ENCODE measurements around the gene GALNTL6. TPM values are rescaled to one million over a fixed set of nuclear protein-coding genes. Genes with fewer than 3 reads are reported as not detected.

Gene GALNTL6
- total RNA-seq, 1 experiment from 2014 or later = not detected

- Histone ChIP-seq H3K14ac (ENCODE audit: insufficient read depth, low read length) (no peak overlapping the region), H2AFZ (ENCODE audit: low read length) (no peak overlapping the region), H3K9me3 (ENCODE audit: control insufficient read depth, low read depth, low read length) (no peaks in the 10 kb centered on the region), H3K23ac (ENCODE audit: insufficient read length, low read depth, low read length) (no peak overlapping the region), H3K18ac (ENCODE audit: insufficient read length, low read depth, low read length) (no peak overlapping the region), H2BK12ac (ENCODE audit: insufficient read length, low read depth, low read length) (no peak overlapping the region), H3K79me1 (ENCODE audit: insufficient read depth, low read depth, low read length, poor library complexity, severe bottlenecking) (no peaks in the 10 kb centered on the region), H2BK5ac (ENCODE audit: insufficient read length, low read length) (no peak overlapping the region), H4K8ac (replicated peaks; ENCODE audit: insufficient read length, low read depth, low read length) (no peak overlapping the region), H4K20me1 (ENCODE audit: control insufficient read depth, insufficient read depth, insufficient read length) (no peaks in the 10 kb centered on the region), H3K23me2 (ENCODE audit: insufficient read length, low read depth, low read length, poor library complexity, severe bottlenecking) (no peaks in the 10 kb centered on the region), H3K79me2 (ENCODE audit: insufficient read depth, low read length) (no peaks in the 10 kb centered on the region), H3K4me1 (ENCODE audit: insufficient read depth, low read length) (no peaks in the 10 kb centered on the region), H2BK120ac (ENCODE audit: low read depth, low read length, poor library complexity, severe bottlenecking) (no peak overlapping the region), H3K4ac (ENCODE audit: low read depth, low read length) (no peak overlapping the region), H3K27ac (ENCODE audit: insufficient read length, low read depth, low read length) (no peak overlapping the region), H2AK5ac (ENCODE audit: insufficient read length, low read length) (no peak overlapping the region), H4K5ac (ENCODE audit: insufficient read length, low read depth, low read length) (no peak overlapping the region), H3K27me3 (ENCODE audit: insufficient read depth, low read length) (no peaks in the 10 kb centered on the region), H2BK20ac (ENCODE audit: low read depth, low read length, poor library complexity, severe bottlenecking) (no peak overlapping the region), H3K9ac (ENCODE audit: extremely low read depth, insufficient read length, low read length) (no peak overlapping the region), H4K91ac (ENCODE audit: insufficient read length, low read depth, low read length) (no peak overlapping the region), H3T11ph (ENCODE audit: low read length) (no peak overlapping the region), H2BK15ac (ENCODE audit: low read depth, low read length) (no peak overlapping the region), H3K56ac (ENCODE audit: insufficient read length, low read depth, low read length) (no peak overlapping the region), H3K4me2 (ENCODE audit: insufficient read depth, insufficient read length, low read length) (no peak overlapping the region)
- no peaks in the 10 kb centered on the region for H3K36me3 Mint-ChIP-seq (ENCODE audit: insufficient read depth in 1 of 3, low read depth in 3 of 3)
- no peak overlapping the region for H3K4me3 Mint-ChIP-seq
- no peaks in the 10 kb centered on the region for H3K27me3 Mint-ChIP-seq (ENCODE audit: low read depth)
- no peaks in the 10 kb centered on the region for H3K9me3 Mint-ChIP-seq
- no peak overlapping the region for H3K27ac Mint-ChIP-seq
- no CpG with 5 or more reads among the region's 1 CpG for WGBS (ENCODE audit: extremely low coverage, insufficient read length, low lambda C conversion rate)
- TF ChIP-seq CTCF (conservative IDR thresholded peaks at IDR 0.05) = no peak
- H3K4me1 Mint-ChIP-seq = no peaks in the 10 kb centered on the region
- DNase-seq = no peak
These were observed 577.1 kb downstream of the GALNTL6 start for GRCh38 chr4:172390331-172390730.
